ENCODE measurements around the gene SAPCD1. TPM values are rescaled to one million over a fixed set of nuclear protein-coding genes. Genes with fewer than 3 reads are reported as not detected.
A peak's percentile ranks its signal among the peaks of the same experiment; 100 is the strongest.
"Not testable (repeated sequence)": the region's sequence is repeated elsewhere in the genome, so short reads cannot be mapped to it uniquely, and the experiment has no call there.

Gene SAPCD1
- polyA plus RNA-seq, 1 experiment, result 0.88 TPM

- no peak for DNase-seq (ENCODE audit: low read depth, low spot score)
- ChIA-PET CTCF (interaction anchor here (0.6 to 2.5 kb wide), 9 partner anchors 9 to 139 kb away, joined by 3 to 25 read pairs (median 4); partner anchors contain the start of genes HSPA1A, HSPA1L, LY6G5C and VARS1), POLR2A (interaction anchor here (0.9 to 2.6 kb wide), 10 partner anchors 9 to 104 kb away, joined by 3 to 40 read pairs (median 6); partner anchors contain the start of genes HSPA1A, HSPA1B, HSPA1L and NEU1)
- TF ChIP-seq CTCF (IDR thresholded peaks at IDR 0.05; ENCODE audit: low read depth, low read length), result no peak
- no peaks in the 10 kb centered on the region for H3K9me3 ChIP-seq (ENCODE audit: control insufficient read depth, insufficient read depth, low read length)
- peak overlapping the region; percentile 70 for H3K27ac ChIP-seq (ENCODE audit: low read depth, low read length)
- H3K4me3 ChIP-seq (ENCODE audit: low read depth, low read length), result peak overlapping the region; percentile 78
- H3K27me3 ChIP-seq (ENCODE audit: control insufficient read depth, insufficient read depth, low read length), result no peaks in the 10 kb centered on the region
These were observed 43.5 kb downstream of the SAPCD1 start for GRCh38 chr6:31805939-31806469.

GRCh38 chr6:31806470-31807272, 44.2 kb downstream of the SAPCD1 start, which contains the start of gene LSM2:
Gene LSM2 (minus strand): TSS chr6:31806966. CDS start chr6:31806757, 209 bp downstream.
- Histone ChIP-seq H3K9me3 (ENCODE audit: control insufficient read depth, insufficient read depth, low read length) (no peaks in the 10 kb centered on the region), H3K27ac (ENCODE audit: low read depth, low read length) (peak within 1 kb of the TSS; percentile 70), H3K27me3 (ENCODE audit: control insufficient read depth, insufficient read depth, low read length) (no peaks in the 10 kb centered on the region), H3K4me3 (ENCODE audit: low read depth, low read length) (peak within 1 kb of the TSS; percentile 78)
- ChIA-PET CTCF (interaction anchor here (0.5 to 2.5 kb wide), 21 partner anchors 9 to 1302 kb away, joined by 3 to 25 read pairs (median 4); partner anchors contain the start of genes ABHD16A, EHMT2, HSPA1A and HSPA1L), POLR2A (interaction anchor here (0.6 to 2.6 kb wide), 14 partner anchors 9 to 1165 kb away, joined by 3 to 40 read pairs (median 4); partner anchors contain the start of genes HSPA1A, HSPA1B, HSPA1L and NEU1)
- TF ChIP-seq CTCF (IDR thresholded peaks at IDR 0.05; ENCODE audit: low read depth, low read length), result peak; percentile 18
- peak; percentile 93 for DNase-seq (ENCODE audit: low read depth, low spot score)

GRCh38 chr6:31808599-31808998, 46.1 kb downstream of the SAPCD1 start:
- CTCF ChIA-PET, result interaction anchor here (0.7 to 0.8 kb wide), 2 partner anchors 13 to 56 kb away, joined by 3 to 6 read pairs; partner anchors contain the start of gene VARS1
- not testable (repeated sequence) for H3K4me3 ChIP-seq (ENCODE audit: low read depth, low read length); H3K27ac ChIP-seq (ENCODE audit: low read depth, low read length); H3K27me3 ChIP-seq (ENCODE audit: control insufficient read depth, insufficient read depth, low read length); H3K9me3 ChIP-seq (ENCODE audit: control insufficient read depth, insufficient read depth, low read length); DNase-seq (ENCODE audit: low read depth, low spot score)
- POLR2A ChIA-PET, result interaction anchor here (0.7 to 1.0 kb wide), 2 partner anchors 19 to 88 kb away, joined by 3 read pairs; partner anchors contain the start of gene HSPA1B

- POLR2A ChIA-PET, result no interaction called here
These were observed 49.2 kb downstream of the SAPCD1 start for GRCh38 chr6:31811645-31812044.

More at GRCh38 chr6:31811645-31812044, 49.2 kb downstream of the SAPCD1 start:
- no peaks in the 10 kb centered on the region for H3K9me3 ChIP-seq (ENCODE audit: control insufficient read depth, insufficient read depth, low read length)
- H3K4me3 ChIP-seq (ENCODE audit: low read depth, low read length), result no peak overlapping the region
- DNase-seq (ENCODE audit: low read depth, low spot score), result no peak
- no peak for TF ChIP-seq CTCF (IDR thresholded peaks at IDR 0.05; ENCODE audit: low read depth, low read length)
- CTCF ChIA-PET, result no interaction called here
- no peaks in the 10 kb centered on the region for H3K27me3 ChIP-seq (ENCODE audit: control insufficient read depth, insufficient read depth, low read length)
- H3K27ac ChIP-seq (ENCODE audit: low read depth, low read length), result no peak overlapping the region
